NCI-H1048 (cell line): ENCODE results near the gene SLC4A2.
A peak's percentile ranks its signal among the peaks of the same experiment; 100 is the strongest.
"Not testable (repeated sequence)": the region's sequence is repeated elsewhere in the genome, so short reads cannot be mapped to it uniquely, and the experiment has no call there.

Source experiments
- DNase-seq: peaks from one replicate; lab custom pipeline; 2025; lab: John Stamatoyannopoulos, UW

The SLC4A2 gene

DNA sequence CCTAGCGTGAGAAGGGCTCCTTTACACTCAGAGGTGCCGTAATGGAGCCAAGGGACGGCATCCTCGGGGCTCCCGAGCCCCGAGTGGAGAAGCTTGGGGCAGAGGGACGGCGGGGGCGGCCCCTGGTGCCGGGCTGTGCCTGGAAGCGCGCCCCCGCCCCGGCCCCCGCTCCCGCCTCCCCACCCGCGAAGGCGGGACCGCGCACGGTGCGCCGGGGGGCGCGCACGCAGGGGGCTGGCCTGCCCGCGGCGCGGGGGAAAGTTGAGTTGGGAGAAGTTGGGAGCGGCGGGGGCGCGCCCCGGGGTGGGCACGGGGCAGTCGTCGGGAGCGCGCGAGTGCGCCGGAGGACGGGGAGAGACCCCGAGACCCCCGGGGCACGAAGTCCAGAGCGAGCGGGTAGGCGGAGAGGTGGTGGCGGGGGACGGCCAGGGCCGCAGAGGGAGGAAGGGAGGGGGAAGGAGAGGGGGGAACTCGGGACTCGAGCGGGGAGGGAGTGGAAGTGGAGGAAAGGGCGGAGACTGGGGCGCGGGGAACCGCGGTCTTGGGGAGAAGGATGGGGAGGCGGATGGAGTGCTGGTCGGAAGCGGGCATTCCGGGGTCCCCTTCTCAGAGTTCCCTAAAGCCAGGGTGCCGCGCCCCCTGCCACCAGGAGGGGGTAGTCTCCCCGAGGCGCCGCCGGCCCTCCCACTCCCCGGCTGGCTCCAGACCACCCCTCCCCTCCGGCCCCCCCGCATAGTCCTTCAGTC is at the start of gene SLC4A2:
SLC4A2 (plus strand) TSS at position 223 of the 746 bp plus-strand sequence. CDS start 2,399 bp downstream, outside the sequence.
- no peak for DNase-seq

DNA sequence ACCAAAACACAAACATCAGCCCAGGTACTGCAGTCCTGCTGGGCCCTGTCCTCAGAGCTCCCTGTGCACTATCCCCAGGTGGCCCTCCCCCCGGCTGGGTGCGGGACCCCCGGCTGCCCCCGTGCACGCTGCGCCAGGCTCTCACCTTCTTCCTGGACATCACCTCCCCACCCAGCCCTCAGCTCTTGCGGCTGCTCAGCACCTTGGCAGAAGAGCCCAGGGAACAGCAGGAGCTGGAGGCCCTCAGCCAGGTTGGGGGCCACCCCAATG is 49.4 kb upstream of the SLC4A2 start:
- no peak for DNase-seq

- DNase-seq: no peak
Measured at GRCh38 chr7:151010307-151011096, 48.9 kb upstream of the SLC4A2 start.

GRCh38 chr7:151011097-151011409 is 48.3 kb upstream of the SLC4A2 start:
- no peak for DNase-seq

DNA sequence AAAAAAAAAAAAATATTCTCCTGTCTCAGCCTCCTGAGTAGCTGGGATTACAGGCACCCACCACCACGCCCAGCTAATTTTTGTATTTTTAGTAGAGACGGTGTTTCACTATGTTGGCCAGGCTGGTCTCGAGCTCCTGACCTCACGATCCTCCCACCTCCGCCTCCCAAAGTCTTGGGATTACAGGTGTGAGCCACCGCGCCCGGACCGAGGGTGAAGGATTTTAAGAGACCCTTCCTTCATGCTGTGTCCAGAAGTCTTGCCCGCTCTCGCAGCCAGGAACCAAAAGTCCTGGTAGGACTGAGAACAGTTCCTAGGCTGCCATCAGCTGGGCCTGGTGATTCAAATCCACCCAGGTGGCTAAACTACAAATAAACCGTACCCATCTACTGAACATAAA is 47.8 kb upstream of the SLC4A2 start:
- not testable (repeated sequence) for DNase-seq

GRCh38 chr7:151012031-151012692 is 47.2 kb upstream of the SLC4A2 start:
- no peak for DNase-seq

DNA sequence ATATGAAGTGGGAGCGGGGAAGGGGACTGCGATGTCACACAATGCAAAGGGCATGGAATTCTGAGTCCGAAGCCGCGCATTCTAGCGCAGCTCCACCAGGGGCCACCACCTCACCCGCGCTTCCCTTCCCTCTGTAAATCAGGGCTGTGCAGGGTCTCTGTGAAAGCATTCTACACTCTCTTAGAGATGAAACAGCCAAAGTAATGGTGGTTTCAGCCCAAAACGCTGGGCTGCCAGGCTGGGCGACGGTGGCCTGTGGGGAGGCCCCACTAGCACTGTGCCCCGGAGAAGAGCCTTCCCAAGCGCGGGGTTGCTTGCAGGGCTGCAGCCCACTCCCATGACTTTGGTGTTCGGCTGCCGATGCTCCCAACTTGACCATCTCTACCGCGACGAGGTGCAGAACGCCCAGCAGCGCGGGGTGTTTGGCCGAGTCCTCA is 46.5 kb upstream of the SLC4A2 start:
- no peak for DNase-seq

DNA sequence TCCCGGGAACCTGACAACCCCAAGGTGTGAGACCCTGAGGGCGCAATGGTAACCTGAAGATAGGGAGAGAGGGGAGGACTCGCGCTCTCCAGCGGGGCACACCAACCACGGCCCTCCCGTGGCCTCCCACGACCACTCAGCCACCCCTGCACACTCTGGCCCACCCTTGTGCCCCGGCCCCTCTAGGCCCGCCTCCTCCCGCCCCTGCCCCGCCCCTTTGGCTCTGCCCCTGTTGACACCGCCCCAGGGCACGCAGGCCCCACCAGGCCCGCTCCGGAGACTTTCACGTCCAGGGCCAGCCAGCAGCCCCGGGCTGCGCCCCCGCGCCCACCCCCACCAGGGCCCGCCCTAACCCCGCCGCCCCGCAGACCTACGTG is 46.0 kb upstream of the SLC4A2 start:
- no peak for DNase-seq

- no peak for DNase-seq
Measured at GRCh38 chr7:151013733-151014497, 45.5 kb upstream of the SLC4A2 start.

GRCh38 chr7:151014950-151015349 is 44.4 kb upstream of the SLC4A2 start:
- no peak for DNase-seq

- DNase-seq: no peak
Measured at GRCh38 chr7:151015967-151016366, 43.4 kb upstream of the SLC4A2 start.

- DNase-seq: no peak
Measured at GRCh38 chr7:151016505-151016904, 42.9 kb upstream of the SLC4A2 start.

- DNase-seq: no peak
Measured at GRCh38 chr7:151016942-151017341, 42.4 kb upstream of the SLC4A2 start.

DNA sequence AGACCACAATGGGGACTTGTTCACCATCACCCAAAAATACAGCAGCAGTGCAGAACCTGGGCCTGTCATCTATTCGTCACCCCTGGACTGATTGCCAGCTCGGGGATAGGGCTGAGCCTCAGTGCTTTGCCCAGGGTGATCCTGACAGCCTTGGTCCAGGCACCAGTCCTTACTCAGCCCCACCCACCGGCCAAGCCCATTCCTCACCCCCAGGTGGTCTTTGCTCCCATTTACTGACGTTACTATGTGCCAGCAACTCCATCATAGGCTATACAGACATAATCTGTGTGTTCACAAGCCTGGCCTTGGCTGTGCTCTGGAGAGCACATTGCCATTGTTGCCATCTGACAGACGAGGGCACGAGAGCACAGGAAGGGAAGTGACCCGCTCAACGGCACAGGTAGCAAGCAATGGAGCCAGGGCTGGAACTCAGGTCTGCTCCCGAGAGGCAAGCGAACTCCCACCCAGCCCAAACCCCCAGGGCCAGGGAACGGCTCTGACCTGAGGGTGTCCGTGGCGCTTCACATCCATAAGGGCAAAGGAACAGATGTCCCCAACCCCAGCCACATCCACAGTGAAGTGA is 41.9 kb upstream of the SLC4A2 start:
- DNase-seq: no peak

DNA sequence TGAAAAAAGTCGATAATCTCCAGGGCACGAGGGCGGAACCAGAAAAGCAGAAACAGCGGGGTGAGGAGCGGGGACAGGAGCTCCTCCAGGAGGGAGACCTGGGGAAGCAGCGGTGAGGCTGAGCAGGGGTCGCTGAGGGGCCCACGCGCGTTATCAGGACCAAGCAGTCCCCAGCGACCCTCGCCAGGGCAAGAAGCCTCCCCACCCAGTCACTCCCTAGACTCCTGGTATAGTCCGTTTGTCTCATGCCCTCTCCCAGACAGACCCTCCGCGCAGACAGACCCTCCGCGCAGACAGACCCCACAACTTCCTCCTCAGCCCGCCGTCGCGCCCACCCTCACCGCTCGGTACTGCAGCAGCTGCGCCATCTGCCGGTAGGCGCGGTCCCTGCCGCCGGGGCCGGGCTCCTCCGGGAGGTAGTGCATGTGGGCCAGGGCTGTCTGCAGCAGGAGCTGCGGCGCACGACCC is 41.4 kb upstream of the SLC4A2 start:
- peak; percentile 27 for DNase-seq

DNA sequence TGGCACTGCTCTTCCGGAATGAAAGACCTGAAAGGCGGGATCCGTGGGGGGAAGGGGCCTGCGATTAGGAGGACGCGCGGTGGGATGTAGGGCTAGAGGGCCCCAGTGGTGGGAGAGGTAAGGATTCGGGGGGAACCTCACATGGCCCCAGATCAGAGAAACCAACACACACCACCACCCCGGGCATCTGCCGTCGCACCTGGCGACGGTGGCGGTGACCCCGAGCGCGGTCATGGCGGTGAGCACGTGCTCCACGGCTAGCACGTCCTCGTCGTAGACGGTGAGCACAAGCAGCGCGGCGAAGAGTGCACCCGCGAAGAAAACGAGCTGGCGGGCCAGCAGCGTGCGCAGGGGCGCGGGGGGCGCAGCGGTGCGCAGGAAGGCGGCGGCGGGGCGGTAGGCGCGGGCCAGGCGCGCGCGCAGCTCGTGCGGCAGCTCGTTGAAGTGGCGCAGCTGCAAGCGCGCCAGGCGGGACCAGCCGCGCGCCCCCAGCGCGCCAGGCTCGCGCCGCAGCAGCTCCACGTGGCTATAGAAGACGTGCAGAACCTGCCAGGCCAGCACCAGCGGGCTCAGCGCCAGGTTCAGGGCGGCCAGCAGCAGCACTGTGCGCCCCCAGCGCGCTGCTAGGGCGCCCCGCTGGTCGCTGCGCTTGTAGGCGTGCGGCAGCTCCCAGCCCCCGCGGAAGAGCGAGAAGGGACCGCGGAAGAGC is 40.8 kb upstream of the SLC4A2 start:
- DNase-seq: no peak

- no peak for DNase-seq
Measured at GRCh38 chr7:151019130-151019447, 40.3 kb upstream of the SLC4A2 start.

- no peak for DNase-seq
Measured at GRCh38 chr7:151020231-151020630, 39.2 kb upstream of the SLC4A2 start.

- DNase-seq: no peak
Measured at GRCh38 chr7:151023232-151023631, 36.2 kb upstream of the SLC4A2 start.

GRCh38 chr7:151024435-151025056 is 34.8 kb upstream of the SLC4A2 start, which contains the start of gene ATG9B:
TSS of gene ATG9B (minus strand) at chr7:151024494. CDS start at chr7:151024423, 71 bp downstream.
- no peak for DNase-seq
